Measurements from ENCODE around the gene PAK3. TPM values are rescaled to one million over a fixed set of nuclear protein-coding genes. Genes with fewer than 3 reads are reported as not detected.
A peak's percentile ranks its signal among the peaks of the same experiment; 100 is the strongest.

PAK3 gene
- total RNA-seq, 1 experiment from 2014 or later, result 1.1 TPM

DNA sequence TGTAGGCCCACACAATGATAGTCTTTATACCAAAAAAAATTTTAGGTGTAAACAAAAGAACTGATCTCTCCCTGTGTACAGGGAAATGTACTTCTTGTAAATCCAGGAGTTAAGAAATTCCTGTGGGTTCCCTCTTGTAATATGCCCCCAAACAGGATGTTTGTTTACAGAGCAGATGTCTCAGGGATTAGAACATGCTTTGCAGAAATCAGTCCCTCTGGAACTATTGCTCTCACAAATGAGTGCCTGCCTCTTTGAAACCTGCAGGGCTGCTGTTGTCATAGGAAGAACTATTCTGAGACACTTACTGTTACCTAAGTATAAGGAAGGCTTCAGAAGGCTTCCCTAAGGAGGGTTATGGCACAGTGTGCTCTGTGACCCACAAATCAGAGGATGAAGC is 35.6 kb downstream of the PAK3 start:
- no peak for DNase-seq (ENCODE audit: low read depth)

GRCh38 chrX:111133389-111133788 is 37.4 kb downstream of the PAK3 start:
- DNase-seq (ENCODE audit: low read depth), result no peak

DNA sequence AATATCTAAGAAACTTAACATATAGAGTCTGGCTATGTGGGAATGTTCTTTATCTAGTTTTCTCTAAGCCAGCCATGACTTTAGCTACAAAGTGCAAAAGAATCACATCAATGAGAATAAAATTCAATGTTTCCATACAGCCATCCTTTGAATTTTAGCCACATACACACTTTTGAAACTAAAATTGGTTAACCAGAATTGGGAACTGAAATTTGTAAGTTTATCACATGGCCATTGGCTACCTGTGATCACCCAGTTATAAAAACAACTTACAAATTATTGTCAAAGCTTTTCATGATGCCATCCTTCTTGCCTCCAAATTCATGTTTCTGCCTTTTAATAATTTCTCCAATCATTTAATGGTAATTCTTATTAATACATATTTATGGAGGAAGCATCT is 49.9 kb downstream of the PAK3 start:
- DNase-seq (ENCODE audit: low read depth), result no peak

- no peak for DNase-seq (ENCODE audit: low read depth)
These were observed 55.8 kb downstream of the PAK3 start for GRCh38 chrX:111151764-111152163.

DNA sequence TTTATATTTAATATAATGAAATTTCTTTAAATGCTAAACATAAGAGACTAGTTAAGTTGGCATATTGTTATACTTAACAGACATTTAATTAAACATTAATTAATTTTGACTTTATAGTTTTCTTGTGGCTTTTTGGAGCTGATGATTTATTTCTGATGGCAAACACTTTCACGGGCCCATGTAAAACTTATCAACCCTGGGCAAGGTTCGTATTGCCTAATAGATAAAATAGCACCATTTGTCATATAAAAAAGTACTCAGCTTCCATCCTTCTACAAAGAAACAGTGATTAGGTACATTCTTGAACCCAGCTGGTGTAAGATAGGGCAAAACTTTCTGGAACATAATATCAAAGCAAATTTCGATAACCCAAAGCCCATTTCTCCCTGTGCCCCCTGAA is 63.2 kb downstream of the PAK3 start:
- no peak for DNase-seq (ENCODE audit: low read depth)

- peak; percentile 0 for DNase-seq (ENCODE audit: low read depth)
These were observed 68.7 kb downstream of the PAK3 start for GRCh38 chrX:111164728-111165127.

DNA sequence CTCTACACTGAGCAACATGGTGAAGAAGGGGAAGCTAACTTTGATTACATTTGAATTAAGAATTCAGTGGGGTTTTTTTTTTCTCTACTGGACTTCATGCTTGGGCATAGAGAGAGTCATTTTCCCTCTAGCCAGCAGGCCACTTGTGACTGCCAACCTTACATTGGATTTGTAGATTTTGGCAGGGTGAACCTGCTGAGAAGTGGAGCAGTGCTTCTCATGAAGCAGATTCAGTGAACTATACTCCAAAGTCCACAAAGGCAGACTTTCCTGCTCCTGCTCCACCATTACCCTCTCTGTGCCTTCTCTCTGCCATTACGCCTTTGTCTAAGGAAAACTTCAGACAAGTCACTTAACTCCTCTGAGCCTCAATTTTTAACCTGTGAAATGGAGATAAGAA is 69.9 kb downstream of the PAK3 start:
- DNase-seq (ENCODE audit: low read depth), result no peak

DNA sequence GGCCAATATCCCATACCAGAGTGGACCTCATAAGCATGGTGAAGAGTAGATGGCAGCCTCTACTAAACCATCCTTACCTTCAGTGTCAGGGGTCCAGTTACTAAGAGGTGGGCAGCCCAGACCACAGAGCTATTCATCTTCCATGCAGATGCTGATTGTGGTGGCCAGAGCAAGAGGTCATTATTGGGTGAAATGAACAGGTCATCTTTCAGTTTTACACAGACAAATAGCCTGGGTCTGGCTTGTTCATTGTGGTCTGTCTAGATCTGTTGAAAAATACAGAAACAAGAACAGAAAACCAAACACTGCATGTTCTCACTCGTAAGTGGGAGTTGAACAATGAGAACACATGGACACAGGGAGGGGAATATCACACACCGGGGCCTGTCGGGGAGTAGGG is 71.3 kb downstream of the PAK3 start:
- DNase-seq (ENCODE audit: low read depth), result no peak

DNA sequence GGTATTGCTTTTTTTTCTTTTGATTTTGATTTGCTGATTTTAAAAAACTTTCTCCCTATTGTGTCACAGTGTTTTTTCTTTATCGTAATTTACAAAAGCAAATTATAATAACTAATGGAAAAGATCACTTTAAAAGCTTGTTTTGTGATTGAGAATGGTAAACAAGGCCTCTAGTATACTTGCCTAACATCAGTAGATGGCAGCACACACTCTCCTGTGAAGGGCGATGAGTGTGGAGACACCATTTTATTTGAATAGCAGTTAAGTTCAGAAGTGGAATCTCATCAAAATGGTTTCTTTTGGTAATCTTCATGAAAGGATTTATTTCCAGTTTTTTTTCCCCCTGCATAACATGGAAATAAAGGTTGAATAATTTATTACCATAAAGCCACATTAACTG is 72.3 kb downstream of the PAK3 start:
- peak; percentile 13 for DNase-seq (ENCODE audit: low read depth)

- no peak for DNase-seq (ENCODE audit: low read depth)
These were observed 73.2 kb downstream of the PAK3 start for GRCh38 chrX:111169141-111169540.

GRCh38 chrX:111170017-111170416 is 74.0 kb downstream of the PAK3 start:
- peak; percentile 2 for DNase-seq (ENCODE audit: low read depth)

GRCh38 chrX:111180750-111181240 is 84.8 kb downstream of the PAK3 start:
- DNase-seq (ENCODE audit: low read depth), result no peak

GRCh38 chrX:111181951-111182350 is 86.0 kb downstream of the PAK3 start:
- DNase-seq (ENCODE audit: low read depth), result no peak

- no peak for DNase-seq (ENCODE audit: low read depth)
These were observed 87.0 kb downstream of the PAK3 start for GRCh38 chrX:111182997-111183396.

DNA sequence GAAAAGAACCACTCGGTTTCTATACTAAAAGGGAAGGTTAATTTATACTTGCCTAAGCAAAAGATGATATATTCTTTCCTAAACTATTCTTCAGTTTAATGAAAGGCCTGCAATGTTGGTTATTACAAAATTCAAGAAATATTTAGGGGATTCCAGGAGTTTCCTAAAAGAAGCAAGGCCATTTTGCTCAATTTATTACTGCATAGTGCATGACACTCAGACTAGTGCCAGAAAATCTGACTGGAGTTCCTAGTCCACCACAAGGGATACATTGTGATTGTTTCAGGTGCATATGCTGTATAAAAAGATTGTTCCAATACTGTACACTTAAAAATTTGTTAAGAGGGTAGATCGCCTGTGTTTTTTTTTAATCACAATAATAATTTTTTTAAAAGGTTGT is 95.6 kb downstream of the PAK3 start:
- DNase-seq (ENCODE audit: low read depth), result no peak

GRCh38 chrX:111199505-111199904 is 103.5 kb downstream of the PAK3 start:
- DNase-seq (ENCODE audit: low read depth), result no peak

DNA sequence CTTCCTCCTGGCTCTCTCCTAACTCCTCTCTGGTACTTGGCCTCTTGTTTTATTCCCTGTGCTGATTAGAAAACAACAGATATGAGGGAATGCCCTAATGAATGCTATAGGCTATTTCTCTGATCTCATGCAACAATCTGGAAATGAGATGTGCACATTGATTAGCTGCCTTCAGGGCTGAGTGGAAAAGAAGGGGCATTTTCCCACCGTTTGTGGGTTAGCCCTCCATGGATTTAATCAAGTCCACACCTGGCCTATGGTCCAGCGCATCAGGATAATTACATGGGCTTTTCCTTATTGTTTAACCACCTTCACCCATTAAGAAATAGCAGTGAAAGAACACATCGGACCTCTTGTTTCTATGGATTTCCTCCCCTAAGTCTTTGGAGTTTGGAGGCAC is 104.3 kb downstream of the PAK3 start:
- DNase-seq (ENCODE audit: low read depth), result no peak

GRCh38 chrX:111207851-111208250 is 111.9 kb downstream of the PAK3 start:
- no peak for DNase-seq (ENCODE audit: low read depth)

GRCh38 chrX:111216293-111216801 is 120.4 kb downstream of the PAK3 start:
- DNase-seq (ENCODE audit: low read depth), result no peak

GRCh38 chrX:111244235-111244750 is 148.3 kb downstream of the PAK3 start:
- peak; percentile 2 for DNase-seq (ENCODE audit: low read depth)

DNA sequence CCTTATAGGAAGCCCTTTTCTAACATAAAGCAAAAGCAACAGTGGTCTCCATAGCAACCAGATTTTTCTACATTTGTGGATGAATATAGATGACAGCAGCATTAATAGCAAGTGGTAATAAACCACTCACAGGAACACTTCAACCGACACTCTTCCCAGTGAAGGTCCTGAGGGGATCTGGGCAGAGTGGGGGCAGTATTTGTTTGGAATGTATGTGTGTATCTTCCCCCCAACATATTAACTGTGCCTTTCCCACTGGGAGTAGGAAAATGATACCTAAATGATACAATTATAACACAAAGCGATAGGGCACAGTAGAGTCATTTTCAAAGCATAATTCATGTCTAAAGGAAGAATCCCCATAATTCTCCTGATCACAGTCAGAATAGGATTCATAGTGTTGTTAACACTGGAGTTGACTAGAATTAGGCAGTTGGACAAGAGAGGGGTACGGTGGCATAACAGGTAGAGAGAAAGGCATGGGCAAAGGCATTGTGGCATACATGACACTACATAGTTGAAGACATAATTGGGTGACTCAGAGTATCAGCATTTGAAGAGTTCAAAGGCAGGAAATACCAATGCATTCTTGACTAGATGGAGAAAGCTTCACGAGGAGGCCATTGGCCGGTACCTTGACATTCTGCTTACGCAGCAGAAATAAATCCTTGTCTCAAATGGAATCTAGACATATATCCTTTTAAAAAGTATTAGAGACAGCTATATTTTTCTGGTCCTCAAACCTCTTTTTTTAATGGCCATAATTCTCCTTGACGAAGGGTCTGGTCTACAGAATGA is 159.1 kb downstream of the PAK3 start:
- peak; percentile 41 for DNase-seq (ENCODE audit: low read depth)

DNA sequence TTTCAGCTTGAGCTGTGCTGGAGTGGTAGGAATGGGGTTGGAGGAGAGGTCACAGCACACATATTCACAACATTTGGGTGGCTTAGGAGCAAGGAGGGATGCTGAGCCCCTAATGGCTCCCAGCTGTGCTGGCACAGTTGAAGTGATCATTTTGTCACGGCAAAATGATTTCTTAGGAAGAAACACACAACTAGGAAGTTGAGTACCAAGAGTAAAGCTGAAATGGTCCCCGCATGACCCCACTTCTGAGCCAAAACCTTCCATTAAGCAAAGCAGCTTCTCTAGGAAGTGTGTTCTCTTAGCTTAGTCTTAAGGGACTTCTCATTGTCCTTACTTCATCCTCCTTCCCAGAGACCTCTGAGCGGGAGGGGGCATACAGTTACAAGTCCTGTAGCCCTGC is 161.7 kb downstream of the PAK3 start:
- DNase-seq (ENCODE audit: low read depth), result no peak

GRCh38 chrX:111259559-111259958 is 163.6 kb downstream of the PAK3 start:
- no peak for DNase-seq (ENCODE audit: low read depth)
